Measurements from ENCODE around the gene RBAK. TPM values are rescaled to one million over a fixed set of nuclear protein-coding genes. Genes with fewer than 3 reads are reported as not detected.
"Not testable (repeated sequence)": the region's sequence is repeated elsewhere in the genome, so short reads cannot be mapped to it uniquely, and the experiment has no call there.

RBAK gene
- total RNA-seq, 2 experiments from 2014 or later = 11.0 to 12.4 TPM

DNA sequence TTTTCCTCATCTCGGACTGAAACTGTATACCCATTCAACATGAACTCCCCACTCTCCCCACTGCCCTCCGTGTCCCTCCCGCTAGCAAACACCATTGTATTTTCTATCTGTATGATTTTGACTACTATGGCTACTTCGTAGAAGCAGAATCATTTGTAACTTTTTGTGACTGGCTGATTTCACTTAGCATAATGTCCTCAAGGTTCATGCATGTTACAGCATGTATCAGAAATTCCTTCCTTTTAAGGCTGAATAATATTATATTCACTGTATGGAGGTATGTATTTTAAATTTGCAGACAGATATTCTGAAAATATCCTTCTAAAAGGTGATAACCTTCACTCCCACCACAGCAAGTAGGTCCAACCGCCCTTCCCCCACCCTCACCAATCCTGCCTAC, 43.7 kb upstream of the RBAK start:
- CTCF ChIA-PET = no interaction called here
- peaks cover 76% of the 10 kb centered on the region for H3K36me3 Mint-ChIP-seq (ENCODE audit: low read depth)

DNA sequence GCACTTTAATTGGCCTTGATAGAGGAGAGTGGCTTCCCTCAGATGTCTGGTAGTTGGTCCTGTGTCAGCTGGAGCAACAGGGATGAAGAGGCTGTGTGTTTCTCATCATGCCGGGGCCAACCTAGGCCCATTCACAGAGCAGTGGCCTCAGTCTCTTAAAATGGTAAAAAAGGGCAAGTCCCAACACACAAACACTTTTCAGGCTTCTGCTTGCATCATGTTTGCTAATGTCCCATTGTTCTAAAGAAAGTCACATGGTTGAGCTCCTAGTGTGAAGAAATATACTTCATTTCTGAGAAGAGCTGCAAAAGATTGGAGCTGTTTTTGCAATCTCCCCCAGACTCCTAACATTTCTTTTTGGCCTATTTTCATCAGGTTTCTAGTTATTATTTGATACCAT, 40.6 kb upstream of the RBAK start:
- Mint-ChIP-seq H3K27me3 (no peaks in the 10 kb centered on the region), H3K4me1 (ENCODE audit: low read depth) (no peaks in the 10 kb centered on the region), H3K27ac (no peak overlapping the region), H3K9me3 (peaks cover 2% of the 10 kb centered on the region), H3K4me3 (no peak overlapping the region), H3K36me3 (ENCODE audit: low read depth) (peaks cover 74% of the 10 kb centered on the region)
- CTCF ChIA-PET = no interaction called here
- no peaks in the 10 kb centered on the region for H3K9me3 ChIP-seq (ENCODE audit: control insufficient read depth in 1 of 2, insufficient read depth in 1 of 2, low read length in 2 of 2)
- no peaks in the 10 kb centered on the region for H3K4me1 ChIP-seq (ENCODE audit: insufficient read depth, low read length)
- peaks cover 18% of the 10 kb centered on the region for H3K36me3 ChIP-seq (ENCODE audit: insufficient read depth, low read length)
- DNase-seq = no peak
- intact Hi-C loops (cut with DNase I, micrococcal nuclease) = no loop called here
- TF ChIP-seq, protein P1, sequence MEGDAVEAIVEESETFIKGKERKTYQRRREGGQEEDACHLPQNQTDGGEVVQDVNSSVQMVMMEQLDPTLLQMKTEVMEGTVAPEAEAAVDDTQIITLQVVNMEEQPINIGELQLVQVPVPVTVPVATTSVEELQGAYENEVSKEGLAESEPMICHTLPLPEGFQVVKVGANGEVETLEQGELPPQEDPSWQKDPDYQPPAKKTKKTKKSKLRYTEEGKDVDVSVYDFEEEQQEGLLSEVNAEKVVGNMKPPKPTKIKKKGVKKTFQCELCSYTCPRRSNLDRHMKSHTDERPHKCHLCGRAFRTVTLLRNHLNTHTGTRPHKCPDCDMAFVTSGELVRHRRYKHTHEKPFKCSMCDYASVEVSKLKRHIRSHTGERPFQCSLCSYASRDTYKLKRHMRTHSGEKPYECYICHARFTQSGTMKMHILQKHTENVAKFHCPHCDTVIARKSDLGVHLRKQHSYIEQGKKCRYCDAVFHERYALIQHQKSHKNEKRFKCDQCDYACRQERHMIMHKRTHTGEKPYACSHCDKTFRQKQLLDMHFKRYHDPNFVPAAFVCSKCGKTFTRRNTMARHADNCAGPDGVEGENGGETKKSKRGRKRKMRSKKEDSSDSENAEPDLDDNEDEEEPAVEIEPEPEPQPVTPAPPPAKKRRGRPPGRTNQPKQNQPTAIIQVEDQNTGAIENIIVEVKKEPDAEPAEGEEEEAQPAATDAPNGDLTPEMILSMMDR (IDR thresholded peaks at IDR 0.05) = no peak
- POLR2A ChIA-PET = no interaction called here
- ATAC-seq (ENCODE audit: poor library complexity) = no peak
- no peak overlapping the region for H3K27ac ChIP-seq (ENCODE audit: low read depth in 1 of 2, low read length in 2 of 2)
- no peaks in the 10 kb centered on the region for H3K27me3 ChIP-seq (ENCODE audit: control insufficient read depth in 1 of 2, insufficient read depth in 2 of 2, low read length in 2 of 2)
- H3K4me3 ChIP-seq (ENCODE audit: low read length) = no peak overlapping the region

More for the DNA sequence above, 43.7 kb upstream of the RBAK start:
- Histone ChIP-seq H3K9me3 (ENCODE audit: control insufficient read depth in 1 of 2, insufficient read depth in 1 of 2, low read length in 2 of 2) (no peaks in the 10 kb centered on the region), H3K27me3 (ENCODE audit: control insufficient read depth in 1 of 2, insufficient read depth in 2 of 2, low read length in 2 of 2) (no peaks in the 10 kb centered on the region), H3K4me3 (ENCODE audit: low read length) (no peak overlapping the region), H3K4me1 (ENCODE audit: insufficient read depth, low read length) (no peaks in the 10 kb centered on the region), H3K27ac (ENCODE audit: low read depth in 1 of 2, low read length in 2 of 2) (no peak overlapping the region), H3K36me3 (ENCODE audit: insufficient read depth, low read length) (peaks cover 18% of the 10 kb centered on the region)
- TF ChIP-seq, protein P1 (IDR thresholded peaks at IDR 0.05) = no peak
- H3K27me3 Mint-ChIP-seq = no peaks in the 10 kb centered on the region
- no peaks in the 10 kb centered on the region for H3K4me1 Mint-ChIP-seq (ENCODE audit: low read depth)
- H3K4me3 Mint-ChIP-seq = no peak overlapping the region
- intact Hi-C loops (cut with DNase I, micrococcal nuclease) = no loop called here
- ATAC-seq (ENCODE audit: poor library complexity) = no peak
- no peak for DNase-seq
- POLR2A ChIA-PET = no interaction called here
- H3K9me3 Mint-ChIP-seq = no peaks in the 10 kb centered on the region
- H3K27ac Mint-ChIP-seq = no peak overlapping the region

DNA sequence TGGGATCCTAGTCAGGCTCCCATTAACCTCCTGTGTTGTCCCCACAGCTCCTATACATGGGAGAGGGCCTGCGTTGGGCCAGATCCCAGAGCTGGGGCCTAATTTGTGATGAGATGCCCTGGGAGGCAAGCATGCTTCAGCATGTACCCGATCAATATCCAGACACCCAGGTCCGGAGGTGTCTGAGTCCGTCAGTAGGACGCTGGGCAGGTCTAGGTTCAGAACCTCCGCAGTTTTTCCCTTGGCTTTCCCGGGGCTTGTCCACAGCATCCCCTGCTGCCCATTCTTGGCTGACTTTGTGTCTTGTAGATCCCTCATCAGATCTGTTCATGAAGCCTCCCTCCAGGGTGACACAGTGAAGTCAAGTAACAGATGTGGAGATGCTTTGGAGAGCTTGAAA, 32.7 kb upstream of the RBAK start:
- ChIA-PET POLR2A (no interaction called here), CTCF (no interaction called here)
- DNase-seq (no peak), ATAC-seq (ENCODE audit: poor library complexity) (no peak)
- Histone ChIP-seq H3K4me3 (ENCODE audit: low read length) (no peak overlapping the region), H3K36me3 (ENCODE audit: insufficient read depth, low read length) (peaks cover 14% of the 10 kb centered on the region), H3K27me3 (ENCODE audit: control insufficient read depth in 1 of 2, insufficient read depth in 2 of 2, low read length in 2 of 2) (no peaks in the 10 kb centered on the region), H3K4me1 (ENCODE audit: insufficient read depth, low read length) (no peaks in the 10 kb centered on the region), H3K27ac (ENCODE audit: low read depth in 1 of 2, low read length in 2 of 2) (no peak overlapping the region), H3K9me3 (ENCODE audit: control insufficient read depth in 1 of 2, insufficient read depth in 1 of 2, low read length in 2 of 2) (no peaks in the 10 kb centered on the region)
- no peak overlapping the region for H3K4me3 Mint-ChIP-seq
- H3K9me3 Mint-ChIP-seq = peaks cover 5% of the 10 kb centered on the region
- intact Hi-C loops (cut with DNase I, micrococcal nuclease) = no loop called here
- peaks cover 68% of the 10 kb centered on the region for H3K36me3 Mint-ChIP-seq (ENCODE audit: low read depth)
- H3K27ac Mint-ChIP-seq = no peak overlapping the region
- TF ChIP-seq, protein P1 (IDR thresholded peaks at IDR 0.05) = no peak
- H3K27me3 Mint-ChIP-seq = no peaks in the 10 kb centered on the region
- no peaks in the 10 kb centered on the region for H3K4me1 Mint-ChIP-seq (ENCODE audit: low read depth)

DNA sequence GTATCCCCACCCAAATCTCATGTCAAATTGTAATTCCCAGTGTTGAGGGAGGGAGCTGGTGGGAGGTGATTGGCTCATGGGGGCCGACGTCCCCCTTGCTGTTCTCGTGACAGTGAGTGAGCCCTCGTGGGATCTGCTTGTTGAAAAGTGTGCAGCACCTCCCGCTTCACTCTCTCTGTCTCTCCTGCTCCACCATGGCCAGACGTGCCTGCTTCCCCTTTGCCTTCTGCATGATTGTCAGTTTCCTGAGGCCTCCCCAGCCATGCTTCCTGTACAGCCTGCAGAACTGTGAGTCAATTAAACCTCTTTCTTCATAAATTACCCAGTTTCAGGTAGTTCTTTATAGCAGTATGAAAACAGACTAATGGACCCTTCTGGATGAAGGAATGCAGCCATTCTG, 29.7 kb upstream of the RBAK start:
- H3K36me3 ChIP-seq (ENCODE audit: insufficient read depth, low read length); H3K27ac ChIP-seq (ENCODE audit: low read depth in 1 of 2, low read length in 2 of 2); H3K27ac Mint-ChIP-seq; H3K9me3 Mint-ChIP-seq; H3K27me3 ChIP-seq (ENCODE audit: control insufficient read depth in 1 of 2, insufficient read depth in 2 of 2, low read length in 2 of 2); H3K4me3 Mint-ChIP-seq; ATAC-seq (ENCODE audit: poor library complexity); H3K9me3 ChIP-seq (ENCODE audit: control insufficient read depth in 1 of 2, insufficient read depth in 1 of 2, low read length in 2 of 2); H3K4me1 ChIP-seq (ENCODE audit: insufficient read depth, low read length); DNase-seq; H3K27me3 Mint-ChIP-seq; intact Hi-C loops (cut with DNase I, micrococcal nuclease); H3K4me3 ChIP-seq (ENCODE audit: low read length); POLR2A ChIA-PET; CTCF ChIA-PET; H3K4me1 Mint-ChIP-seq (ENCODE audit: low read depth): not testable (repeated sequence)
- peaks cover 66% of the 10 kb centered on the region for H3K36me3 Mint-ChIP-seq (ENCODE audit: low read depth)

DNA sequence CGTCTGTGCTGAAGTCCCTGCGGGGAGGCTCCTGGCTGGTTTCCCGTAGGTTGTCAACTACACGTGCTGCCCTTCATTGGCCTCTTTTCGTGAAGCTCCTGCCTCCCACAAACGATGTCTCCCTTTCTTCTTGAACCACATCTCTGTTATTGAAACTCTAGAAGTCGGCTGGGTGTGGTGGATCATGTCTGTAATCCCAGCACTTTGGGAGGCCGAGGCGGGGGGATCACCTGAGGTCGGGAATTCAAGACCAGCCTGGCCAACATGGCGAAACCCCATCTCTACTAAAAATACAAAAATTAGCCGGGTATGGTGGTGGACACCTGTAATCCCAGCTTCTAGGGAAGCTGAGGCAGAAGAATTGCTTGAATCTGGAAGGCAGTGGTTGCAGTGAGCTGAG, 28.0 kb upstream of the RBAK start:
- H3K4me3 Mint-ChIP-seq; H3K4me3 ChIP-seq (ENCODE audit: low read length); H3K27me3 Mint-ChIP-seq; ATAC-seq (ENCODE audit: poor library complexity); H3K27ac ChIP-seq (ENCODE audit: low read depth in 1 of 2, low read length in 2 of 2); H3K36me3 ChIP-seq (ENCODE audit: insufficient read depth, low read length); H3K9me3 Mint-ChIP-seq; H3K27me3 ChIP-seq (ENCODE audit: control insufficient read depth in 1 of 2, insufficient read depth in 2 of 2, low read length in 2 of 2); H3K9me3 ChIP-seq (ENCODE audit: control insufficient read depth in 1 of 2, insufficient read depth in 1 of 2, low read length in 2 of 2); intact Hi-C loops (cut with DNase I, micrococcal nuclease); H3K4me1 ChIP-seq (ENCODE audit: insufficient read depth, low read length); H3K4me1 Mint-ChIP-seq (ENCODE audit: low read depth); DNase-seq; POLR2A ChIA-PET; CTCF ChIA-PET; H3K27ac Mint-ChIP-seq: not testable (repeated sequence)
- peaks cover 66% of the 10 kb centered on the region for H3K36me3 Mint-ChIP-seq (ENCODE audit: low read depth)
